GM18507 (cell line): ENCODE results near the gene CHRM3.
"Not testable (repeated sequence)": the region's sequence is repeated elsewhere in the genome, so short reads cannot be mapped to it uniquely, and the experiment has no call there.

Source experiments
- DNase-seq: peaks from one replicate; pipeline ENCODE4 v3.0.0; 2011; ENCODE audit warnings: low read depth; ENCODE audit not compliant: insufficient read length; ENCODE audit errors: extremely low spot score
- FAIRE-seq: peaks from 2 replicates; lab custom pipeline; 2011; peaks lifted over from hg19 to GRCh38; lab: Jason Lieb, UNC

The CHRM3 gene

GRCh38 chr1:239386453-239387303 lies at the start of gene CHRM3:
TSS of gene CHRM3 (plus strand) at chr1:239386568. CDS start at chr1:239907452, 520,884 bp downstream.
- DNase-seq = no peak
- FAIRE-seq = no peak

GRCh38 chr1:239337799-239338430 lies 48.5 kb upstream of the CHRM3 start:
- FAIRE-seq = no peak
- DNase-seq = no peak

GRCh38 chr1:239347776-239348175 lies 38.6 kb upstream of the CHRM3 start:
- FAIRE-seq (no peak), DNase-seq (no peak)

- DNase-seq = no peak
- no peak for FAIRE-seq
Measured at GRCh38 chr1:239348635-239349353, 37.6 kb upstream of the CHRM3 start.

GRCh38 chr1:239349699-239350098 lies 36.7 kb upstream of the CHRM3 start:
- no peak for FAIRE-seq
- no peak for DNase-seq

- DNase-seq = no peak
Measured at GRCh38 chr1:239353536-239353935, 32.8 kb upstream of the CHRM3 start.

GRCh38 chr1:239354231-239354630 lies 32.1 kb upstream of the CHRM3 start:
- FAIRE-seq (no peak), DNase-seq (no peak)

More at GRCh38 chr1:239353536-239353935, 32.8 kb upstream of the CHRM3 start:
- no peak for FAIRE-seq

- DNase-seq (no peak), FAIRE-seq (no peak)
Measured at GRCh38 chr1:239357867-239358266, 28.5 kb upstream of the CHRM3 start.

- FAIRE-seq (no peak), DNase-seq (no peak)
Measured at GRCh38 chr1:239361403-239361802, 25.0 kb upstream of the CHRM3 start.

- DNase-seq (no peak), FAIRE-seq (no peak)
Measured at GRCh38 chr1:239363930-239364329, 22.4 kb upstream of the CHRM3 start.

GRCh38 chr1:239367196-239367810 lies 19.1 kb upstream of the CHRM3 start:
- FAIRE-seq (no peak), DNase-seq (no peak)

- FAIRE-seq (no peak), DNase-seq (no peak)
Measured at GRCh38 chr1:239368436-239369109, 17.8 kb upstream of the CHRM3 start.

- not testable (repeated sequence) for FAIRE-seq, DNase-seq
Measured at GRCh38 chr1:239370869-239371268, 15.5 kb upstream of the CHRM3 start.

- FAIRE-seq (no peak), DNase-seq (no peak)
Measured at GRCh38 chr1:239382666-239383065, 3.7 kb upstream of the CHRM3 start.

- DNase-seq = no peak
- no peak for FAIRE-seq
Measured at GRCh38 chr1:239383714-239384113, 2.7 kb upstream of the CHRM3 start.

- DNase-seq = no peak
- no peak for FAIRE-seq
Measured at GRCh38 chr1:239387304-239388158, 1.2 kb downstream of the CHRM3 start.

GRCh38 chr1:239388159-239388485 lies 1.8 kb downstream of the CHRM3 start:
- DNase-seq = no peak
- no peak for FAIRE-seq

- DNase-seq = no peak
- no peak for FAIRE-seq
Measured at GRCh38 chr1:239388578-239388977, 2.2 kb downstream of the CHRM3 start.

GRCh38 chr1:239389703-239390102 lies 3.3 kb downstream of the CHRM3 start:
- FAIRE-seq (no peak), DNase-seq (no peak)
